Fibroblast of pulmonary artery (primary cell): ENCODE results near the gene TMEM74B.

Experiments
- DNase-seq: peaks from one replicate; pipeline ENCODE4 v3.0.0-alpha.2; 2010; ENCODE audit warnings: low read depth
- H3K4me3 ChIP-seq: replicated peaks from 2 replicates; pipeline ENCODE4 v1.5.1; 2011; ENCODE audit warnings: low read depth, mild to moderate bottlenecking, control low read depth, low read length, moderate library complexity
- TF ChIP-seq, protein P1 (sequence below): IDR thresholded peaks from 2 replicates; pipeline ENCODE4 v1.5.1; 2011; ENCODE audit warnings: mild to moderate bottlenecking, control low read depth, low read length, inconsistent platforms; ENCODE audit errors: missing control alignments

Gene TMEM74B

DNA sequence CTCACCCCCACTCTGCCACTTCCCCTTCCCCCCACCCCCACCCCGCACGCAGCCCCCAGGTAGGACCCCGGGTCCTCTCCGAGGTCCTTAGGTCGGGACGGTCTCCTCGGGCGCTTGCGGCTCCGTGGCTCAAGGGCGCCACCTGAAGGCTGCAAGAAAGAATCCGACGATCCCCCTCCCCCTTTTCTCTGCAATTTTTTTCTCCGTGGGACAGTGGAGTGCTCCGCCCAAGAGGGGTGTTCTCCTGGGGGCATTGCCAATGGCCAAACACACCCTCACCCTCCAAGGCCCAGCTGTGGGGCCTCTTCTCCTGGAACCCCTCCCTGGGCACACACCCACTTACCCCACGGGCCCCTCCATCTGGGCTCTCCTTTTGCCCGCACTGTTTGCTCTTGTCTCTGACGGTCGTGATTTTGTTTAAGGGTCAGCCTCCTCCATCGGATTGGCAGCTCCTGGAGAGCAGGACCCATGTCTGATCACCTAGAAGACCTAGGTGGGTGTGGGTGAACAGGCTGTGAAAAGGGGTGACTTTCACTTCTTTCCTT lies 1.1 kb upstream of the TMEM74B start:
- TF ChIP-seq, protein P1, sequence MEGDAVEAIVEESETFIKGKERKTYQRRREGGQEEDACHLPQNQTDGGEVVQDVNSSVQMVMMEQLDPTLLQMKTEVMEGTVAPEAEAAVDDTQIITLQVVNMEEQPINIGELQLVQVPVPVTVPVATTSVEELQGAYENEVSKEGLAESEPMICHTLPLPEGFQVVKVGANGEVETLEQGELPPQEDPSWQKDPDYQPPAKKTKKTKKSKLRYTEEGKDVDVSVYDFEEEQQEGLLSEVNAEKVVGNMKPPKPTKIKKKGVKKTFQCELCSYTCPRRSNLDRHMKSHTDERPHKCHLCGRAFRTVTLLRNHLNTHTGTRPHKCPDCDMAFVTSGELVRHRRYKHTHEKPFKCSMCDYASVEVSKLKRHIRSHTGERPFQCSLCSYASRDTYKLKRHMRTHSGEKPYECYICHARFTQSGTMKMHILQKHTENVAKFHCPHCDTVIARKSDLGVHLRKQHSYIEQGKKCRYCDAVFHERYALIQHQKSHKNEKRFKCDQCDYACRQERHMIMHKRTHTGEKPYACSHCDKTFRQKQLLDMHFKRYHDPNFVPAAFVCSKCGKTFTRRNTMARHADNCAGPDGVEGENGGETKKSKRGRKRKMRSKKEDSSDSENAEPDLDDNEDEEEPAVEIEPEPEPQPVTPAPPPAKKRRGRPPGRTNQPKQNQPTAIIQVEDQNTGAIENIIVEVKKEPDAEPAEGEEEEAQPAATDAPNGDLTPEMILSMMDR, result peak; percentile 55
- peak; percentile 48 for DNase-seq
- peak overlapping the region; percentile 42 for H3K4me3 ChIP-seq

DNA sequence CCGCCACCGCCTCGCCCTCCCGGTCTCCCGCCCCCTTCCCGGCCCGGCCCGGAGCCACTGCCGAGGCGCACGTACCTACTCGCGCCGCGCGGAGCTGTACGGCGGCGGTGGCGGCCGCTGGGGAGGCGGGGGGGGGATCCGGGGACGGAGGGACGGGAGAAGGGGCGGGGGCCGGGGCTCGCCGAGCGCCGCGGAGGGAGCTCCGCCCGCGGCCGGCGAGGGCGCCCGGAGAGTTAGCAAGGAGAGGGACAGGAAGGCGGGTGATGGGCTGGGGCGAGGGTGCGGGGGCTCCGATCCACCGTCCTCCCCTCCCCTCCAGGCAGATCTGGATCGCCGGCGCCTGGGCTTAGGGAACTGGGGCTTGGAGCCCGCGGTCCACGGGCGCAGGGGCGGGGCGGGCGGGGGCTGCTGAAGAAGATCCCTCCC lies 548 bp upstream of the TMEM74B start:
- TF ChIP-seq, protein P1, result no peak
- H3K4me3 ChIP-seq, result peak overlapping the region; percentile 42
- DNase-seq, result no peak

DNA sequence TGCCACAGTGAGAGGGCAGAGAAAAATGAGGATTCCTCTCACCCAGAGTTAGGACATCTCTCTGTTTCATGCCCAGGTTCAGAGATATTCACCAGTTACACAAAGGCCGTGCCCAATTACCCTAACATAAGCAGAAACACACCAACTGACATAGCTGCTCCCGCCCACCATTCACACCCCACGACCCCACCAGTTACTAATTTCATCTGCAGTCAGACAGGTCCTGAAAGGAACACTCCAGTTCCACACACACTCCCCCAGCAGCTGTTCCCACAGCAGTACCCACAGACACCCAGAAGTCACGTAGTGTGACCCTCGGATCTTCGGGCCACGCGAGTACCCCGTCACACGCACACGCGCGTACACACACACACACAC lies 532 bp downstream of the TMEM74B start:
- DNase-seq, result no peak
- H3K4me3 ChIP-seq, result no peak overlapping the region
- TF ChIP-seq, protein P1, result no peak

DNA sequence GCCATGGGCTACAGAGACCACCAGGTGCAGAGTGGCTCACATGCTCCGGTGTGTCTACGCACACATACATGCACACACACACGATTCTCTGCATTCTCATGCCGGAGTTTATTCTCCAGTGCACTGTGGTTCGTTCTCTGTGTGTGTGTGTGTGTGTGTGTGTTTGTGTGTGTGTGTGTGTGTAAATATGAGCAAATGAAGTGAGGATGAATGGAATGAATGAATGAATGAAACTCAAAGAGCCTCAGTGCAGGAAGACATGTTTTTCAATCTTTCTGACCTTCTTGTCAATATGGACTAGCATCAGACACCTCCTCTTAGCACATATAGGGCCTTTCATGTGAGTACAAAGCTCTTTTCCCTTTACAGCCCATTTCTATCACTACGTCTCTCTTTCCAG lies 1.6 kb downstream of the TMEM74B start:
- DNase-seq, result no peak
- TF ChIP-seq, protein P1, result no peak
- H3K4me3 ChIP-seq, result no peak overlapping the region

DNA sequence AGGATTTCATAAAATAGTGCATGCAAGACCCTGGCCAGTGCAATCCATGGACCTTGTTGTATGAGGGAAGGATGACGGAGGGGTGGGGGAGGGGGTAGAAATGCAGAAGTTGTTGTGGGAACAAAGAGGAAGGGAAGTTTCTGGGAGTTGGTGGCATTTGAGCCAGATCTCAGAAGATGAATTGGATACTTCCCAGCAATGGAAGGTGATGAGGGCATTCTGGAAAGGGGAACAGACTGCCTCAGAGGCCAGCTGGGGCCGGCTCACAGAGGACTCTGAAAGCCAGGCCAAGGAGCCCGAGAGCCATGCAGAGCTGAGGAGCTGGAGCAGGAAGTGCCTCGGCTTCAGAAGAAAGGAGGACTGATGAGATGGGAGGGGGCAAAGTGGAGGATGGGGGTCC lies 2.7 kb downstream of the TMEM74B start:
- DNase-seq, result no peak
- TF ChIP-seq, protein P1, result no peak
- H3K4me3 ChIP-seq, result no peak overlapping the region

DNA sequence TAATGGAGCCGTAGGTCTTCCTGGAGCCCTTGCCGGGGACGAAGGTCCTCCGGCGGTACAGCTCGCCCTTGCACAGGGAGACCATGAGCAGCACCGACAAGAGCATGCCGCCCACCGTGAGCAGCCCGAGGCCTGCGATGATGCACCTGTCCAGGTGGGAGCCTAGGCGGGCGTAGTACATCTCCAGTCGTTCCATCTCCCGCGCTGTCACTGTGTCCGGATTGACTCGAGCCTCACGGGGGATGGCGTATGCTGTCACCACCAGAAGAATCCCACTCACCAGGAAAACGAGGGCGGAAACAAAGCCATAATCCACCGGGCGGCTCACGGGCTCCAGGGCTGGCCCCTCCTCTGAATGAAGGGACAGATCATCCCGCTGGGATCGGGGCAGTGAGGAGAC lies 3.8 kb downstream of the TMEM74B start:
- H3K4me3 ChIP-seq, result no peak overlapping the region
- TF ChIP-seq, protein P1, result no peak
- no peak for DNase-seq

DNA sequence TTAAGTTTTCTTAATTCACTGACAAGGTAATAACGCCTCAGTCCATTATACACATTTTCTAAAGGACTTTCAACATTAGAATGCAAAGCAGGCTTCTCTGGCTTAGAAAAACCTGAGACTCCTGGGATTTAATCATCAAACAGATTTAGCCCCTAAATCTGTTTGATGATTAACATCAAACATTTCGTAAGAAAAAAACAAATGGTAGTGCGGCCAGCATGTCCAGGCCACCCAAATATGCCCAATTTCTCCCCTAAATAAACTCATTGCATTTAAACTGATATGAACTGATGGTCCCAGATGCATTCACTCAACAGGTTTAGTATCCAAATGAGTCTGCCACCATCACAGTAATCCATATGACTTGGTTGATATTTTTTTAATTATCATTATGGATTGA lies 6.2 kb downstream of the TMEM74B start:
- no peak overlapping the region for H3K4me3 ChIP-seq
- TF ChIP-seq, protein P1, result no peak
- DNase-seq, result no peak
